MM.1S (cell line): Measurements from ENCODE around the gene BRD9.
"Not testable (repeated sequence)": the region's sequence is repeated elsewhere in the genome, so short reads cannot be mapped to it uniquely, and the experiment has no call there.

Source experiments
- DNase-seq: peaks from one replicate; pipeline ENCODE4 v3.0.0-alpha.2; 2015
- H2AFZ ChIP-seq: fragments of 300-600 bp; sonication (generic); 2 replicates; pipeline ENCODE4 v1.6.0; 2016; ENCODE audit warnings: antibody characterized with exemption, low read length
- H3F3A ChIP-seq: fragments of 300-600 bp; sonication (generic); 2 replicates; pipeline ENCODE4 v1.6.1; 2016; ENCODE audit warnings: mild to moderate bottlenecking, antibody characterized with exemption, low read length, moderate library complexity, mixed read lengths; ENCODE audit not compliant: insufficient read depth
- H3K27ac ChIP-seq: fragments of 300-600 bp; sonication (generic); 2 replicates; pipeline ENCODE4 v1.5.1; 2016; ENCODE audit warnings: mild to moderate bottlenecking, low read length
- H3K27me3 ChIP-seq: fragments of 300-600 bp; sonication (generic); replicated peaks from 2 replicates; pipeline ENCODE4 v1.6.0; 2016; ENCODE audit warnings: low read length; ENCODE audit not compliant: insufficient read depth
- H3K36me3 ChIP-seq: fragments of 300-600 bp; sonication (generic); replicated peaks from 2 replicates; pipeline ENCODE4 v1.6.1; 2016; ENCODE audit warnings: mild to moderate bottlenecking, low read length, mixed read lengths; ENCODE audit not compliant: insufficient read depth
- H3K4me1 ChIP-seq: fragments of 300-600 bp; sonication (generic); 2 replicates; pipeline ENCODE4 v1.6.1; 2016; ENCODE audit warnings: low read length, mixed read lengths
- H3K4me2 ChIP-seq: fragments of 300-600 bp; sonication (generic); 2 replicates; pipeline ENCODE4 v1.6.0; 2016; ENCODE audit warnings: low read depth, low read length
- H3K4me3 ChIP-seq: fragments of 300-600 bp; sonication (generic); 2 replicates; pipeline ENCODE4 v1.5.1; 2016; ENCODE audit warnings: low read length, mixed read lengths
- H3K79me2 ChIP-seq: fragments of 300-600 bp; sonication (generic); 2 replicates; pipeline ENCODE4 v1.6.1; 2016; ENCODE audit warnings: mixed run types, low read length, mixed read lengths
- H3K9ac ChIP-seq: fragments of 300-600 bp; sonication (generic); 2 replicates; pipeline ENCODE4 v1.6.1; 2016; ENCODE audit warnings: low read length, mixed read lengths
- H3K9me2 ChIP-seq: fragments of 300-600 bp; sonication (generic); replicated peaks from 2 replicates; pipeline ENCODE4 v1.6.1; 2016; ENCODE audit warnings: mild to moderate bottlenecking, low read length, mixed read lengths; ENCODE audit not compliant: insufficient read depth
- H3K9me3 ChIP-seq: fragments of 300-600 bp; sonication (generic); replicated peaks from 2 replicates; pipeline ENCODE4 v1.6.1; 2016; ENCODE audit warnings: mild to moderate bottlenecking, low read length, mixed read lengths; ENCODE audit not compliant: insufficient read depth
- H4K20me1 ChIP-seq: fragments of 300-600 bp; sonication (generic); 2 replicates; pipeline ENCODE4 v1.6.1; 2016; ENCODE audit warnings: mild to moderate bottlenecking, low read length, moderate library complexity, mixed read lengths; ENCODE audit not compliant: insufficient read depth
- CTCF ChIP-seq: fragments of 300-600 bp; sonication (generic); IDR thresholded peaks from 2 replicates; pipeline ENCODE4 v1.5.1; 2016; ENCODE audit warnings: antibody characterized with exemption, low read length, mixed read lengths
- EZH2 ChIP-seq: fragments of 300-600 bp; sonication (generic); optimal IDR thresholded peaks from 2 replicates; pipeline ENCODE3; 2017; ENCODE audit warnings: low read depth, mild to moderate bottlenecking, antibody characterized with exemption, low read length, mixed read lengths
- EZH2phosphoT487 ChIP-seq: fragments of 300-600 bp; sonication (generic); IDR thresholded peaks from 2 replicates; pipeline ENCODE4 v1.6.1; 2018; ENCODE audit warnings: antibody characterized with exemption, low read length

Gene BRD9

GRCh38 chr5:920321-920720 lies 27.7 kb upstream of the BRD9 start:
- H3K9me2 ChIP-seq = no peaks in the 10 kb centered on the region
- no peaks in the 10 kb centered on the region; the same call in 1 of the 2 replicates for H3F3A ChIP-seq
- TF ChIP-seq CTCF (no peak), EZH2 (no peak), EZH2phosphoT487 (no peak)
- H3K27me3 ChIP-seq = no peaks in the 10 kb centered on the region
- no peak overlapping the region for H3K4me3 ChIP-seq
- H3K4me1 ChIP-seq = peaks cover 9% of the 10 kb centered on the region
- no peak overlapping the region for H3K27ac ChIP-seq
- no peak overlapping the region for H2AFZ ChIP-seq
- H3K36me3 ChIP-seq = peaks cover 4% of the 10 kb centered on the region
- no peak for DNase-seq
- H3K9me3 ChIP-seq = no peaks in the 10 kb centered on the region
- no peak overlapping the region for H3K4me2 ChIP-seq
- H3K9ac ChIP-seq = no peak overlapping the region
- no peaks in the 10 kb centered on the region for H3K79me2 ChIP-seq
- H4K20me1 ChIP-seq = no peaks in the 10 kb centered on the region

GRCh38 chr5:919356-920000 lies 26.9 kb upstream of the BRD9 start:
- Histone ChIP-seq H3K9me3 (no peaks in the 10 kb centered on the region), H3K4me3 (no peak overlapping the region), H4K20me1 (no peaks in the 10 kb centered on the region), H3F3A (no peaks in the 10 kb centered on the region; the same call in 1 of the 2 replicates), H3K36me3 (peaks cover 9% of the 10 kb centered on the region), H3K9ac (no peak overlapping the region), H3K79me2 (no peaks in the 10 kb centered on the region), H3K4me1 (peaks cover 9% of the 10 kb centered on the region), H2AFZ (no peak overlapping the region), H3K9me2 (no peaks in the 10 kb centered on the region), H3K27ac (no peak overlapping the region), H3K27me3 (no peaks in the 10 kb centered on the region), H3K4me2 (no peak overlapping the region)
- no peak for TF ChIP-seq EZH2
- TF ChIP-seq CTCF = no peak
- TF ChIP-seq EZH2phosphoT487 = no peak
- DNase-seq = no peak

GRCh38 chr5:918717-919116 lies 26.1 kb upstream of the BRD9 start:
- not testable (repeated sequence) for H4K20me1 ChIP-seq, H3F3A ChIP-seq, H3K79me2 ChIP-seq, H3K4me2 ChIP-seq, H3K27me3 ChIP-seq, H2AFZ ChIP-seq, H3K9ac ChIP-seq, H3K9me2 ChIP-seq, DNase-seq, H3K27ac ChIP-seq, H3K4me1 ChIP-seq, H3K4me3 ChIP-seq, H3K9me3 ChIP-seq
- peaks cover 11% of the 10 kb centered on the region for H3K36me3 ChIP-seq
